Measurements from ENCODE around the gene PLAC9.

The PLAC9 gene

DNA sequence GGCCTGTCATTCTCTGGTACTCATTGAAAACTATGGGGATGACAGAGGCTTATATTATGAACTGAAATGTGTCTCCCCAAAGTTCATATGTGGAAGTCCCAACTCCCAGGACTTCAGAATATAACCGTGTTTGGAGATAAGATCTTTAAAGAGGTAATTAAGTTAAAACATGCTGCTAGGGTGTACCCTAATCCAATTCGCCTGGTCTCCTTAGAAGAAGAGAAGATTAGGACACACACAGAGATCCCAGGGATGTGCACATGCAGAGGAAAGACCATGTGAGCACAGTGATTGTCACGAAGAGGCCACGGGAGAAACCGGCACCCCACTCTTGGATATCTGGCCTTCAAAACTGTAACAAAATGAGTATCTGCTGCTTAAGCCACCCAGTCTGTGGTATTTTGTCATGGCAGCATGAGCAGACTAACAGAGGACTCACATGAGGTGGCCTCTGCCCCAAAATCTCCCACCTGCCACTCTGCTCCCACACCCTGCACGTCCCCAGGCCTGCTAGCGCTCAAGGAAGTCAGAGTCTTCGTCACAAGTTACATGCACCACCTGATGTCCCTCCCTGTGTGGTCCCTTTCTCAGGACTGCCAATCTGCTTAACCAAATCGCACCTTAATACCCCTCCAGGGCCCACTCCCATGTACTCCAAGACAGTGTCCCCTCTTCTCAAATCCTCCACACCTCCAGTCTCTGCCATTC lies 26.8 kb downstream of the PLAC9 start:
- in situ Hi-C loops (cut with HindIII; ENCODE audit: low sequenced_read_pairs), result no loop called here

DNA sequence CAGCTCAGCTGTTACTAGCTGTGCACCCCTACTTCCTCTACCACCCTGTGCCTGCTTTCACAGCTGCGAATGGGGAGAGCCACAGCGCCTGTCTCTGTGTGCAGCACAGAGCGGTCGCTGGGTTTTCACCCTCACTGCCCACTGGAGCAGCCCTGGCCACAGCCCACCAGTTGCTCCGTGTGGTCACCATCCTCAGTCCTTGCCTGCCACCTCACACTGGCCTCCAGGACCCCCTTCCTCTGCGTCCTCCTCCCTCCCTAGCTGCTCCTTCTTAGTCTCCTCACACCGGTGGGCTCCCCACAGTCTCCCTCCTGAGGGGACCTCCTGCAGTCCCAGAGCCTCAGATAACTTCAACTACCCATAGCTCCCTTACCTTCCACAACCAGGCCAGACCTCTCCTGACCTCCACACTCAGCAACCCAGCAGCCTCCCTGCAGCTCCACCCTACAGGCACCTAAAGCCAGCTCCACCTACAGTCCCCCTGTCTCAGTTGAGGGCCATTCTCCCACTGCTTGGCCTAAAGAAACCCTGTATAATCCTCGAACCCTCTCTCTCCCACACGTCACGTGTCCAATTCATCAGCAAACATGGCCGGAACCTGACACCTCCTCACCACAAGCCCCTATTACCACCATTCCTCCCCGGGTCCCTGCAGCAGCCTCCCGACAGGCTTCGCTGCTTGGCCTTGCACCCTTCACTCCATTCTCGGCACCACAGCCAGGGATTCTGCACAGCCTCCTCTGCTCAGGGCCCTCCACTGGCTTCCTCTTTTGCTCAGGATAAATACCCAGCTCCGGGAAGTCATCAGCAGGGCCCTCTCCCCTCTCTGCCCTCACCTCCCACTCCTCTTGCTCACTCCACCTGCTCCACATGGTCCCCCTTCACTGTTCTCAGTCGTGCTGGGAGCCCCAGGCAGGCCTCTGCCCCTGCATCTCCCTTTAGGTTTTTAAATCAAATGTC lies 28.1 kb downstream of the PLAC9 start:
- in situ Hi-C loops (cut with HindIII; ENCODE audit: low sequenced_read_pairs), result no loop called here

DNA sequence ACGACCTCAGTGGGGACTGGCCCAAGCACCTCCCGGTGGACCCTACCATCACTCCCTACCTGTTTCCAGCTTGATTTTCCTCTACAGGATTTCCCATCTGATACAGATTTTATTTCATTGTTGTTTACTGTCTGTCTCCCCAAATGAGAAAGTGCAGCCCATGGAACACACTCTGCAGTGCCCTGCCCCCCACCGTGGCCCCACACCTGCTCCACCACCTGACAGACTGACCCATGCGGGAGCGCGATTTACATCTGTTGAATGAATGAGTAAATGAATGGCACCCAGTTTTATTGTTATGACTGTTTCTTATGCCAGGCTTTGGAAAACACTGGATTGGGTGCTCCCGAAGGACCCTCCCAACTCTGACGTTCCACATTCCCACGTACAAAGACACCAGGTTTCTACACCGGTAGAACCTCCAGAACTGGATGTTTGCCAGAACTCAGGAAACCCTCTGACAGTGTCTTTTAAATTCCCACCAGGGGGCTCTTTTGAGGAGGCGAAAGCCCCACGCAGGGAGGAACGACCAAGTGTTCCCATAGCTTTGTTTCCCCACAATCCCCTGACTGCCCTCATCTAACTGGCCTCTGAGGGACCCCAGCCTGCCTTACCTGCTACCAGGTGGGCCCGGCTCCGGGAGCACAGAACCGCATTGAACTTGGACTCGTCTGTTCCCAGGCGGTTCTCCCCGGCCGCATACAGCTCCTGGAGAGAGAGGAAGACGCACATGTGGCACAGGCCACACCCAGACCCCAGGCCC lies 29.0 kb downstream of the PLAC9 start:
- in situ Hi-C loops (cut with HindIII; ENCODE audit: low sequenced_read_pairs), result no loop called here

DNA sequence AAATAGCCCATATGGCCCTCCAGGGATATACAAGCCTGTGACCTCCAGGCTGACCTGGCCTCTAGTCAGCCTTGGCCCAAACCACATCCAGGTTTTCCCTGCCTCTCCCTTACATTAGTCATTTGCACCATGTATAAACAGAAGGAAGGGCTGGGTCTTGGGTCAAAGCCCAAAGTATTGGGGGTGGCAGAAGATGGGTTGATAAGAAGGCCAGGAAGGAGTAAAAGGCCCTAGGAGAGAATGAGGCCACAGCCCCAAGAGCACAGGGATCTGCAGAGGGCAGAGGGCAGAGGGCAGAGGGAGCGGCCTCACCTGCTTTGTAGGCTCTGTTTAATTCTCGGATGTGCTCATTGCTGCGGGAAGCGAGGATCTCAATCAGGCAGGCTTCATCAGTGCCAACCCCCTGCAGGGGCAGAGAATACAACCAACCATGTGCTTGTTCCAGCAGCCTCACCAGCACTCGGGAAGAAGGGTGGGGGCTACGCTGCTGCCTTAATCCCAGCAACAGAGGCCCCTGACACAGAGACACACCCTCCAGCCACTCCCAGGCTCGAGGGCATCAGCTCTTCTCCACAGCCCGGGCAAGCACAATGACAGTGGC lies 31.3 kb downstream of the PLAC9 start:
- in situ Hi-C loops (cut with HindIII; ENCODE audit: low sequenced_read_pairs), result no loop called here

DNA sequence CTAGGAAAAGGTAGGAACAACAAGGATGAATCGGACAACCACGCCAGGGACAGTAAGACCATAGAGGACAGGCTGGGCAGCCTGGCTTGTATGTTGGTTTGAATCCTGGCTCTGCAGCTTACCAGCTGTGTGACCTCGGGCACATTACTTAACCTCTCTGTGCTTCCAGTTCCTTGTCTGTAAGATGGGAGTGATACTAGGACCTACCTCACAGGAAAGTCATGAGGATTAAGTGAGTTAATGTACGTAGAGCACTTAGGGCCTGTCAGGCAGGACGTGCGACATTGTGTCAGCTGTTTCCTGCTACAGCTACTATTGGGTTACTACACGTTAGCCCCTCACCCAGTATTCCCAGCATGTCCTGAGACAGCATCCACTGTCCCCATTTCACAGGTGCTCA lies 32.1 kb downstream of the PLAC9 start:
- in situ Hi-C loops (cut with HindIII; ENCODE audit: low sequenced_read_pairs), result no loop called here

DNA sequence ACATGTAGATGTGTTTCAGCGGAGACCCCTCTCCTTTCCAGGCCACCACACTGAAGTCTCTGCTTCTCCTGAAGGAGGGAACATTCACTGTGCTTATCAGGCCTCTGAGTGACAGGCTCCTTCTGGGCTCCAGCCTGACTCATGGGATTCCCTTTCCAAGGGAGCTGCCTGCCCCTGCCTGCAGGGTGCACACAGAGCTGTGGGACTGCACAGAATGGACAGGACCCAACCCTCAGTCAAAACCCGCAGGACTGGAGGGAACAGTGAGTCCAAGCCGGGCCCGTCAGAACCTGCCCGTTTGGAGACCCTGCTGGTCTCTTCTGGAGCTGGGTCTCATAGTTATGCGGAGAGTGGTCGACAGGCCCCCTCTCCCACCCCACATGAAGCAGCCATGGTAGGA lies 32.6 kb downstream of the PLAC9 start:
- in situ Hi-C loops (cut with HindIII; ENCODE audit: low sequenced_read_pairs), result no loop called here

DNA sequence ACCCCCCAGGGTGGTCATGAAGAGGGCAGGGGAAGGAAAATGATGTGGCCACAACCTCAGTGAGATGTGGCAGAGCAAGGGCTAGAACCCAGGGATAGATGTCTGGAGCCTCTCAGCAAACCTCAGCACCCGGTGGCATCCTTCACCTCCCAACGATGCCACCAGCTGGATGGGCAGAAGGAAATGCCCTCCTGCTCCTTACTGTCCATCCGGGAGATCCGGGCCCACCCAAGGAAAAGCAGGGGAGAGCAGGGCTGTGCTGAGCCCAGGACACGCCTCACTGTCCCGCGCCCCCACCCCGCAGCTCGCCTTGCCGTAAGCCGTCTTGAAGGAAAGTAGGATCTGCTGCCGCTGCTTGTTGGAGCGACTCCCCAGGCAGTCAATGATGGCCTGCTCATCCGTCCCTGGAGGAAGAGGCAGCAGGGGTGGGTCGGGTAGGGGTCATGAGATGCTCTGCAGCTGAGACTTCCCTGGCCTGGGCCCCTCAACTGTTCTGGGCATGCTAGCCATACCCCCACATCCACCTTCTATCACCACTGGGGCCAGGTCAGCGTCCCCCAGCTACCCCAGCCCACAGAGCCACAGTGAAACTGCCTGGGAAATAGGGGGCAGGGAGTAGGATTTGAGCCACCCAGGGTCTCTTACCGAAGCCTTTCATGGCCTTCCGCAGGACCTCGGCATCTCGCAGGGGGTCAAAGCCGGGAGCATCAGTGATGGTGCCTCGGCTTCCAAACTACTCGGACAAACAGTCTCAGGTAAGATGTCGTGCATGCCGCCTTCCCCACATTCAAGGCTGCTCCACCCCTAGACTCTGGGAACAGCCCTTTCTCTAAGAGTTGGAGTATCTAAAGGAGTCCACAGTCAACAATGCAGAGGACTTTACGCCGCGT lies 34.3 kb downstream of the PLAC9 start:
- in situ Hi-C loops (cut with HindIII; ENCODE audit: low sequenced_read_pairs), result no loop called here

DNA sequence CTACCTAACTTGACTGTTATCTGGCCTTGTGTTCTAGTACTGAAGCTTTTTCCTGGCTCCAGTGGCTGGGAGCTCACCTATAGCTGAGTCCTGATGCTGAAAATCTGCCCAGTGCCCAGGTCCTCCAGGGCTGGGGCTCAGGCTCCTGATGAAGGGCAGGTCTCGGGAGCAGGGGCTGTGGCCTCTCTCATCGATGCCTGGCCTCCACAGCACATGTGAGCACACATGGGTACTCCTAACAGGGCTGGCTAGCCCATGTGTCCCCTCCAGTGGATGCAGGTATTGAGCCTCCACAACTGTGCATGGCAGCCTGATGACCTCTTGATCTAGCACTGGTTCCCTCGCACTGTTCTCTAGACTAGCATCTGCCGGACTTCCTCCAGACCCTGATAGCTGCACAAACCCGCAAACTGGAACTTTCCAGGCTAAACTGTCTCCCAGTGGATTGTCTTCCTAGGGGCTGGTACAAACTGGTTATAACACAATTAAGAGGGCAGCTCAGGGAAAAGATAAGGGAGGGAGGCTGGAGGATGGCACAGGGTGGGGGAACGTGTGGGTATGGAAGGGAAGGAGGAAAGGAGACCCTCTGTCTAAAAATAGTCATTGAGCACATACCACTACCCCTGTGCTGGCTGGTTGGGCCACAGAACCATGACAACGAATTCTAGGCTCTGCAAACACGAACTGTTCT lies 35.1 kb downstream of the PLAC9 start:
- in situ Hi-C loops (cut with HindIII; ENCODE audit: low sequenced_read_pairs), result no loop called here

DNA sequence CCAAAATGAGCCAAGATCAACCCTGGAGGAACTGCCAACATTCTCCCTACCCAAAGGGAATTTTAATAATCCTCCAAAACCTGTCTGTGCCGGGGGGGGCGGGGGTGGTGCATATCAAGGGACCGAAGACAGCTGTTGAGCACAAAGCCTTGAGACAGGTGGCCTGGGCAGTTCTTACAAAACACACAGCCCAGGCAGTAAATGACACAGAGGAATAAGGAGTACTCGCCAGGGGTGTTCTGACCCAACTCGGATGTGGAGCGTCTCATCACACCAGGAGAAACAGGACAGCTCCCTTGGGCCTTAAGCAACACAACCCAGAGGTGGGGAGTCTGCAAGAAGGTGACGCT lies 35.6 kb downstream of the PLAC9 start:
- in situ Hi-C loops (cut with HindIII; ENCODE audit: low sequenced_read_pairs), result no loop called here

DNA sequence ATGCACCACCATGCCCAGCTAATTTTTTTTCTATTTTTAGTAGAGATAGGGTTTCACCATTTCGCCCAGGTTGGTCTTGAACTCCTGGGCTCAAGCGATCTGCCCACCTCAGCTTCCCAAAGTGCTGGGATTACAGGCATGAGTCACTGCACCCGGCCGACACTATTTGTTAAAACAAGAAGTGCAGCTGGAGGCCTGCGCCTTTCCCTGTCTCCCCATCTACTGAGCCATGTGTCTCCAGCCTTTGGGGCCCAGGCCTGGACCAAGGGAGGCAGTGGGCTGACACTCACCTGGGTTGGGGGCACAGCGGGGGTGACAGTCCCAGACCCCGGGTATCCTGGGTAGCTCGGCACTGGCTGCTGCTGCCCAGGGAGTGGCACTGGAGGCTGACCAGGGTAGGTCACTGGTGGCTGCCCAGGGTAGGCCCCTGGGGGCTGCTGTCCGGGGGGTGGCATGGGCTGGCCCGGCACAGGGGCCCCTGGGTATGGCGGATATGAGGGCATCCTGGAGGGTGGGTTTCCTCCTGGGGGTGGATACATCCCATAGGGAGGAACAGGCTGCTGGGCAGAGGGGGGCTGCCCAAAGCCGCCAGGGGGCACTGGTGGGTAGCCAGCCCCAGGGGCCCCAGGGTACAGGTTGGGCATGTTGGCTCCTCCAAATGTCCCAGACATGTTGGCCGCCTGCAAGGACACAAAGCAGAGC lies 36.3 kb downstream of the PLAC9 start:
- in situ Hi-C loops (cut with HindIII; ENCODE audit: low sequenced_read_pairs), result no loop called here

DNA sequence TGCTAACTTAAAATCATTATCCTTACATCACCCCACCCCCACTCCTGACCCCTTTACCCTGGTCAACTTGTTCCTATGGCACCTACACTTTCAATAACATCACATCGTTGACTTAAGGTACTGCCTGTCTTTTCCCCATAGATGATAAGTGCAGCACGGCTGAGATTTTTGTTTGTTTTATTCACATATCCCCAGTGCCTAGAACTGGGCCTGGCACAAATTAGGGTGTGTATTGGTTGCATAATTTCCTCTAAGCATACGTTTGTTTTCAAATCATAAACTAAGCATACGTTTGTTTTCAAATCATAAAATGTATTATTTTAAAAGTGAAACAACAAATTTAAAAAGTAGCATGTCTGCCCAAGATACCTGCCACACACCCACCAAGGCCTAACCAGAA lies 37.5 kb downstream of the PLAC9 start:
- in situ Hi-C loops (cut with HindIII; ENCODE audit: low sequenced_read_pairs), result no loop called here

DNA sequence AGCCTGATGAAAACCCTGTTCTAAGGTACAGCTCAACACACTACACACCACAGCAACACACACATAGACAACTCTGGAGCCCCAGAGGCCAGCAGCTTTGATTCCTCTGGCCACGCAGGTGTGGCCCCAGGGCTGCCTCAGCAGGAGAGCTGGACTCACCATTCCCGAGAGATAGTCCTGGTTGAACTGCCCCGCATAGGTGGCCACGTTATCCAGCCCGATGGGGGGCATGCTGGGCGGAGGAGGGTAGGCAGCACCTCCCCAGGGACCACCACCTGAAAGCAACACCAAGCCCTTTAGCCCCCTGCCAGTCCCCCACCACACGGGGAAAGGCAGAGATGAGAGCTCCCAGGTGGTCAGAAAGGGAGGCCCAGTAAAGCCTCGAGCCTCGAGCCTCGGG lies 38.1 kb downstream of the PLAC9 start:
- in situ Hi-C loops (cut with HindIII; ENCODE audit: low sequenced_read_pairs), result no loop called here

DNA sequence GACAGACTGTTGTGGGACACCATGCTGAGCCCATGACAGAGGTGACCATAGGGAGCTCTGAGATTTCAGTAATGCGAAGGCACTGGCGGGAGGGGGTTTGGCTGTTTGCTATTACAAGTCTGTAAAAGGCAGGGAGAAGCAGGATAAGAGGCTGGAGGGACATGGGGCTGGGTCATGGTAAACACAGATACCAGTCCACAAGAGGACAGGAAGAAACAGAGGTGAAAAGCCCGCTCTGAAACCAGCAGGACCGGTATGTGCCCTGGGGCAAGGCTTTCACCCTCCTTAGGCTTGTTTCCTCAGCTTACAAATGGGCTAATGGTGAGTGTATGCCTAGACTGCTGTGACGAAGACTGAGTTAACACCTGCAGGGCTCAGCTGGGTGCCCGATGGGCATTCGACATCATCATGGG lies 38.7 kb downstream of the PLAC9 start:
- in situ Hi-C loops (cut with HindIII; ENCODE audit: low sequenced_read_pairs), result no loop called here

DNA sequence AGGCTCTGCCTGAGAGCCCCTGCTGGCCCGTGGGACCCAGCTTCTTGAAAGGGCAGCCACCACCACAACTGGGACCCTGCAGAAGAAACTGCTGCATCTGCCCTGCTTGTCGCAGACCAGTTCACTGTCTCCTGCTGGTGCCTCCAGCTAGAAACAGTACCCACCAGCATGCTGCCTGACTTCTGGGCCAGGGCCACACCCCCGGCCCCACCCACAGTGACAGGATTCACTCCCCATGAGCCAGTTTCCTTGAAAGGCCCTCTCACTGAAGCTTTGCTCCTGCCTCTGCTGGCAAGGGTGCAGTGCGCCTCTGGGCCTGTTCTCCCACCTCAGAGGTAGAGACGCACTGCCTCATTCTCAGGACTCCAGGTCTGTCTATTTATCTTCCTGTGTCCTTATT lies 40.4 kb downstream of the PLAC9 start:
- in situ Hi-C loops (cut with HindIII; ENCODE audit: low sequenced_read_pairs), result no loop called here

DNA sequence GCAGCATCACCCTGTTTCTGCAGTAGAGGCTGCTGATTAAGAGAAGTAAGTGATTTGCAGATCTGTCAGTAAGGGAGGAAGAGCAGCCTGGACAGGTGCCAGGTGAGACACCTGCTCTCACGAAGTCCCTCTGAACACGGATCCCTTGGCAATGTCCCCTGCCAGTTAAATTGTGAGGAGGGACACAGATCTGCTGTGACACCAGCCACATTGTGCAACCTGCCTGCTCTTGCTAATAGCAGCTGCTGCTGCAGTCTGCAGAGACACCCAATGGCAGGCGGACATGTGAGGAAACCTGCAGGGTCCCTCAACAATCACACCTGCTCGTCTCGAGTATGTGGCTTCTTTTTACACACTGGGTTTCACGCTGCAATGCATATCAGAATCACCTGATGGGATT lies 40.9 kb downstream of the PLAC9 start:
- in situ Hi-C loops (cut with HindIII; ENCODE audit: low sequenced_read_pairs), result no loop called here

DNA sequence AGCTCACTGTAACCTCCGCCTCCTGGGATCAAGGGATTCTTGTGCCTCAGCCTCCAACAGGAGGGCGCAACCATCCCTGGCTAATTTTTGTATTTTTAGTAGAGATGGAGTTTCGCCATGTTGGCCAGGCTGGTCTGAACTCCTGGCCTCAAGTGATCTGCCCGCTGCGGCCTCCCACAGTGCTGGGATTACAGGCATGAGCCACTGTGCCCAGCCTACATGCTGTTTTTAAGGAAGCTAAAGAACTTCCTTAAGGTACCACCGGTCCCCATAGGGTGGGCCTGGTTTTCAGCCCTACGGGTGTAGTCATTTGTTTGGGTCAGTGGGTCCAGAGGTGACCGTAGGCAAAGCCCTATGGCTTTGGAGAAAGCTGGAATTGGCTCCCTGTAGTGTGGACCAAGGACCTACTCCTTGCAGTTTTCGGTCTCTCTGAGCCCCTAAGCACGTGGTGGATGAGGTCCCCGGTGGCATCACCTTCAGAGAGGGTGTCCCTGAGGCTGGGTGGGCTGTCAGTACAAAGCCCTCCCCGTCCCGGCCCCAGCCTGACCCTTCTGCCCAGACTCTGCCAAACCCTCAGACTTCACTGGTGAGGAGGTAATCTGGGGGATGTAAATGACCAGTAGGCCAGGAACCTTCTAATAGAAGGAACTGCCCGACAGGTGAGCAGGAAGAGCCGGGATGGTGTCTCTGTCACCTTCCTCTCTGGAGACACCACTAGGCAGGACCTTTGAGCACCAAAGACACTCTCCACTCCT lies 42.3 kb downstream of the PLAC9 start:
- in situ Hi-C loops (cut with HindIII; ENCODE audit: low sequenced_read_pairs), result no loop called here

DNA sequence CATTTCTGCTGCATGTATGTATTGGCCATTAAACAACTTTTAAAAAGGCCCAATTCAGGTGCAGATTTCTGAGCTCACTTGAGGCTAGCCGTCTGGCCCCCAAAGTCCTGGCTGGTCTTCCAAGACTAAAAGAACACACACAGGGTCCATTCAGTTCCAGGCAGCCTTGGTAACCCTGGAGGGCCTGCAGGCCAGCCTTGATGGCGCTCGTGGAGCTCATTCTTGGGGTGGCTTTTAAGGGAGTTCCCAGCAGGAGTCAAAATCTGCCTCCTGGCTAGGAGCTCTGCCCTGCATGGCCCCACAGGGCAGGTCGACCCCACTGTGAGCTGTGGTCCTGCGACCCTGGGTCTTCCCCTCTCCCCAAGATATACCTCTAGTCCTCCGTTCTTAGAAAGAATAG lies 44.0 kb downstream of the PLAC9 start:
- in situ Hi-C loops (cut with HindIII; ENCODE audit: low sequenced_read_pairs), result no loop called here

Data from DLD1 (cell line).